HepG2 (cell line): ENCODE measurements around the gene PRKAR1B. TPM values are rescaled to one million over a fixed set of nuclear protein-coding genes. Genes with fewer than 3 reads are reported as not detected.

Experiments used
- ATAC-seq: fragments of 200-7000 bp; cut with Tn5 transposase; 3 replicates; pipeline ENCODE4 v1.9.1; 2020; ENCODE audit warnings: mild to moderate bottlenecking, moderate library complexity
- BruUV-seq: library from RNA; stranded (reverse); fragments of 400-500 nt; replicated peaks from 2 replicates; lab custom pipeline; 2021; lab: Mats Ljungman, UMichigan
- CTCF ChIA-PET: fragments of 300-600 bp; formaldehyde crosslinking; extraction: SDS; loops from one replicate; lab custom pipeline; 2021; ENCODE audit warnings: low total read pairs, inconsistent platforms, low intra/inter-chr PET ratio; lab: Yijun Ruan, JAX
- POLR2A ChIA-PET: fragments of 350-600 bp; sonication (Branson Sonifier 250); formaldehyde crosslinking; loops from one replicate; lab custom pipeline; 2020; ENCODE audit warnings: antibody characterized with exemption, inconsistent platforms; lab: Yijun Ruan, JAX
- DNase-seq: peaks from one replicate; pipeline ENCODE4 v3.0.0-alpha.2; 2015; ENCODE audit warnings: low spot score
- FAIRE-seq: peaks from 3 replicates; lab custom pipeline; 2011; peaks lifted over from hg19 to GRCh38; lab: Jason Lieb, UNC
- H2AFZ ChIP-seq: one replicate; pipeline ENCODE4 v1.6.1; 2011; ENCODE audit warnings: low read length, inconsistent platforms
- H3K27ac ChIP-seq: fragments of 300-600 bp; 3 replicates; pipeline ENCODE4 v1.8.0; 2011; ENCODE audit warnings: mixed run types, mild to moderate bottlenecking, mixed read lengths, low read length, inconsistent platforms; ENCODE audit not compliant: insufficient read depth; ENCODE audit errors: extremely low read length
- H3K27me3 ChIP-seq, 2 experiments: fragments of 200-600 bp in 1 of 2; 2 replicates in 1 of 2; 3 replicates in 1 of 2; pipeline versions ENCODE4 v1.6.0 to v1.8.0; 2011; ENCODE audit warnings: low read length in 2 of 2, mild to moderate bottlenecking in 2 of 2, moderate library complexity in 2 of 2, inconsistent platforms in 1 of 2; ENCODE audit not compliant: insufficient read depth in 2 of 2, control insufficient read depth in 1 of 2
- H3K36me3 ChIP-seq, 2 experiments: fragments of 200-600 bp in 1 of 2; replicated peaks in 1 of 2; 2 replicates in 1 of 2; 3 replicates in 1 of 2; pipeline versions ENCODE4 v1.5.1 to v1.8.0; 2011; ENCODE audit warnings: low read length in 2 of 2, inconsistent platforms in 1 of 2; ENCODE audit not compliant: insufficient read depth in 2 of 2, control insufficient read depth in 1 of 2
- H3K4me1 ChIP-seq: 2 replicates; pipeline ENCODE4 v1.5.1; 2012; ENCODE audit warnings: low read length, inconsistent platforms; ENCODE audit not compliant: insufficient read depth
- H3K4me2 ChIP-seq: 2 replicates; pipeline ENCODE4 v1.6.0; 2011; ENCODE audit warnings: low read depth, low read length, inconsistent platforms
- H3K4me3 ChIP-seq, 3 experiments: fragments of 200-600 bp in 1 of 3; sonication (generic), shearing (Covaris generic) in 1 of 3; replicated peaks in 1 of 3; 2 replicates each; pipeline ENCODE4 v1.5.1; 2011 to 2016; ENCODE audit warnings: low read length in 3 of 3, inconsistent platforms in 2 of 3, low read depth in 2 of 3, mild to moderate bottlenecking in 2 of 3, control low read depth in 1 of 3, mixed read lengths in 1 of 3; ENCODE audit not compliant: insufficient read depth in 1 of 3
- H3K79me2 ChIP-seq: one replicate; pipeline ENCODE4 v1.6.1; 2011; ENCODE audit warnings: low read length, inconsistent platforms; ENCODE audit not compliant: insufficient read depth
- H3K9ac ChIP-seq: 2 replicates; pipeline ENCODE4 v1.6.0; 2011; ENCODE audit warnings: mild to moderate bottlenecking, low read depth, low read length, inconsistent platforms; ENCODE audit not compliant: insufficient read depth
- H3K9me3 ChIP-seq: 2 replicates; pipeline ENCODE4 v1.5.1; 2012; ENCODE audit warnings: mild to moderate bottlenecking, low read length
- H4K20me1 ChIP-seq: 2 replicates; pipeline ENCODE4 v1.6.0; 2011; ENCODE audit warnings: inconsistent platforms, mild to moderate bottlenecking, low read length, moderate library complexity; ENCODE audit not compliant: insufficient read depth
- EED ChIP-seq: sonication (generic); formaldehyde crosslinking; IDR thresholded peaks from 2 replicates; pipeline ENCODE4 v1.5.0; 2020; ENCODE audit warnings: mild to moderate bottlenecking, missing genetic modification reagents
- LCORL ChIP-seq, 2 experiments: fragments of 450-650 bp in 1 of 2; sonication (generic) in 1 of 2; formaldehyde crosslinking in 1 of 2; IDR thresholded peaks; 2 replicates each; pipeline versions ENCODE4 v1.5.0 to v1.6.1; 2017 to 2020; ENCODE audit warnings: antibody characterized with exemption in 1 of 2, missing genetic modification reagents in 1 of 2
- NR0B2 ChIP-seq: sonication (generic); formaldehyde crosslinking; IDR thresholded peaks from 2 replicates; pipeline ENCODE4 v1.4.0; 2020; ENCODE audit warnings: mild to moderate bottlenecking, missing genetic modification reagents
- REL ChIP-seq: sonication (generic); formaldehyde crosslinking; conservative IDR thresholded peaks from 2 replicates; pipeline ENCODE4 v1.8.0; 2022; ENCODE audit warnings: mild to moderate bottlenecking, missing genetic modification reagents, moderate library complexity
- ZBTB49 ChIP-seq: sonication (generic); formaldehyde crosslinking; IDR thresholded peaks from 2 replicates; pipeline ENCODE4 v1.4.0; 2020; ENCODE audit warnings: missing genetic modification reagents, borderline replicate concordance
- ZNF704 ChIP-seq: sonication (generic); formaldehyde crosslinking; IDR thresholded peaks from 2 replicates; pipeline ENCODE4 v1.8.1; 2023; ENCODE audit warnings: mild to moderate bottlenecking, inconsistent platforms, moderate library complexity, missing genetic modification reagents, borderline replicate concordance
- ZUFSP ChIP-seq: sonication (generic); formaldehyde crosslinking; IDR thresholded peaks from 2 replicates; pipeline ENCODE4 v1.9.0; 2021; ENCODE audit warnings: missing genetic modification reagents, mild to moderate bottlenecking, borderline replicate concordance
- WGBS: methylation state at CpG from one replicate; pipeline ENCODE4 v1.1.6; 2017; ENCODE audit warnings: low lambda C conversion rate; 5-methylcytosine and 5-hydroxymethylcytosine counted together
- in situ Hi-C: cut with HindIII; loops from 2 replicates; pipeline ENCODE4 v1.10.0; 2017; ENCODE audit warnings: low pct_unique_long_range_greater_than_20kb; ENCODE audit not compliant: extremely low pct_ligation_motif_present
- intact Hi-C: fragments of 100-400 bp; cut with micrococcal nuclease; formaldehyde crosslinking; loops from one replicate; pipeline ENCODE4 v1.10.0; 2022; ENCODE audit not compliant: unreplicated experiment
- polyA plus RNA-seq, 8 experiments: library from polyadenylated mRNA; depleted of rRNA in 3 of 8; stranded (reverse) in 7 of 8; unstranded in 1 of 8; fragments of >200 nt; fragmentation: Illumina TruSeq in 4 of 8; extraction: Trizol in 4 of 8; gene quantifications; 2 replicates each; pipeline versions ENCODE4 v1.2.1 to v1.2.3, GENCODE V29; 2011 to 2016; ENCODE audit warnings: low read depth in 4 of 8, missing spikeins in 1 of 8, mixed read lengths in 1 of 8; ENCODE audit not compliant: insufficient read depth in 1 of 8
- total RNA-seq, 5 experiments: library from RNA; depleted of rRNA; stranded (reverse); fragments of >200 nt; fragmentation: Illumina TruSeq; extraction: Trizol; gene quantifications; 2 replicates each; pipeline ENCODE4 v1.2.3, GENCODE V29; 2016; ENCODE audit warnings: low read depth in 1 of 5

The PRKAR1B gene
- total and polyA plus RNA-seq, 2 of the 13 experiments (the other 11 are each of a cell fraction or from before 2014, with no cell fraction given): 7.9 to 28.2 TPM

- H3K9me3 ChIP-seq: peaks cover 8% of the 10 kb centered on the region; the same call in 1 of the 2 replicates
- intact Hi-C loops: no loop called here
- in situ Hi-C loops: no loop called here
- 98% methylated on average over 15 of the region's 17 CpGs for WGBS
- H3K9ac ChIP-seq: no peak overlapping the region
- no peak overlapping the region for H3K4me3 ChIP-seq
- no peak overlapping the region for H2AFZ ChIP-seq
- CTCF ChIA-PET: no interaction called here
- BruUV-seq: no TSS peak
- POLR2A ChIA-PET: no interaction called here
- no peak overlapping the region for H3K27ac ChIP-seq
- no peaks in the 10 kb centered on the region for H3K4me1 ChIP-seq
- H3K27me3 ChIP-seq: no peaks in the 10 kb centered on the region
- no peak for TF ChIP-seq REL (CRISPR knock-in tag)
- TF ChIP-seq EED: no peak
- no peak for TF ChIP-seq ZBTB49
- TF ChIP-seq NR0B2 (CRISPR knock-in tag): no peak
- TF ChIP-seq LCORL (IDR thresholded peaks at IDR 0.05): no peak
- TF ChIP-seq LCORL (CRISPR knock-in tag; IDR thresholded peaks at IDR 0.05): no peak
- TF ChIP-seq ZNF704 (CRISPR knock-in tag): no peak
- no peak for TF ChIP-seq ZUFSP (CRISPR knock-in tag)
- no peaks in the 10 kb centered on the region for H4K20me1 ChIP-seq
- no peaks in the 10 kb centered on the region for H3K79me2 ChIP-seq
- peaks cover 3 to 24% of the 10 kb centered on the region in 2 experiments; a peak in 4 of 5 replicates for H3K36me3 ChIP-seq
- no peak for ATAC-seq
- no peak for FAIRE-seq
- DNase-seq: no peak
- H3K4me2 ChIP-seq: no peak overlapping the region
Observed at GRCh38 chr7:699476-700170, 27.5 kb downstream of the PRKAR1B start.
